Right lobe of liver (tissue), 4 donors: ENCODE measurements around the gene HOXB1.

Source experiments
- CTCF ChIP-seq, 4 donors: fragments of 200-600 bp in 3 of 4; fragments of 450-650 bp in 1 of 4; IDR thresholded peaks; one replicate each; pipeline versions ENCODE4 v1.5.1 to v1.8.0; 2016 to 2022; ENCODE audit warnings: antibody characterized with exemption in 4 of 4, mild to moderate bottlenecking in 2 of 4
- POLR2A ChIP-seq: fragments of 450-650 bp; IDR thresholded peaks from one replicate; pipeline ENCODE4 v1.6.1; 2017; ENCODE audit warnings: antibody characterized with exemption, mild to moderate bottlenecking
- donor health status: DM: no; HTN: no; CAD: no.
- donor health status: DM: no; HTN: no; CAD: no.
- donor health status: DM: no; HTN: yes; CAD: no.

- TF ChIP-seq POLR2A (no peak), CTCF (IDR thresholded peaks at IDR 0.05) (no peak)
These were observed 3.9 kb downstream of the HOXB1 start for GRCh38 chr17:48526608-48527546.
